GM18907 (cell line): ENCODE measurements around the gene KCTD20.
"Not testable (repeated sequence)": the region's sequence is repeated elsewhere in the genome, so short reads cannot be mapped to it uniquely, and the experiment has no call there.

ENCODE experiments used
- ATAC-seq: cut with Tn5 transposase; IDR thresholded peaks from one replicate; pipeline ENCODE4 v1.9.1; 2021; ENCODE audit warnings: mild to moderate bottlenecking, moderate library complexity; ENCODE audit not compliant: unreplicated experiment

The KCTD20 gene

GRCh38 chr6:36443471-36444428 lies 950 bp downstream of the KCTD20 start:
- no peak for ATAC-seq

DNA sequence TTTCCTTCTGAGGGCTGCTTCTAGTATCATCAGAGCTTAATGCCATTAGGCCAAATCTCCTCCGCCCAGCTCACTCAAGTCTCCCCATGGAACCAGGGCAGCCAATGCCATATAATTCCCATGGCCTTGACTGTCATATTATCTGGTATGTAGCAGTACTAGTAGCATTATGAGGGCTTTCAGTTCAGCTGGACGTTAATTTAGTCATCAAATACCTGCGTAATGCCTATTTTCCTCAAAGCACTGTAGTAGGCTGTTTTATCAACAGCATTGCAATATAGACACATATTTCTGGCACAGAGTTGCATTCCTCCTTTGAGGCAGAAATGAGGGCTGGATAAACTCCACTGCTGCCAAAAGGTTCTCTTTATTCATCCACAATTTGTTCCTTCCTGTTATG lies 1.7 kb downstream of the KCTD20 start:
- ATAC-seq: no peak

GRCh38 chr6:36445621-36446020 lies 2.8 kb downstream of the KCTD20 start:
- ATAC-seq: no peak

DNA sequence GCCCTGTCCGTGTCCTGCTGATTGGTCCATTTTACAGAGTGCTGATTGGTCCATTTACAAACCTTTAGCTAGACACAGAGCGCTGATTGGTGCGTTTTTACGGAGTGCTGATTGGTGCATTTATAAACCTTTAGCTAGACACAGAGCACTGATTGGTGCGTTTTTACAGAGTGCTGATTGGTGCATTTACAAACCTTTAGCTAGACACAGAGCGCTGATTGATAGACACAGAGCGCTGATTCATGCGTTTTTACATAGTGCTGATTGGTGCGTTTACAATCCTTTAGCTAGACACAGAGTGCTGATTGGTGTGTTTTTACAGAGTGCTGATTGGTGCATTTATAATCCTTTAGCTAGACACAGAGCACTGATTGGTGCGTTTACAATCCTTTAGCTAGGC lies 6.4 kb downstream of the KCTD20 start:
- ATAC-seq: not testable (repeated sequence)

DNA sequence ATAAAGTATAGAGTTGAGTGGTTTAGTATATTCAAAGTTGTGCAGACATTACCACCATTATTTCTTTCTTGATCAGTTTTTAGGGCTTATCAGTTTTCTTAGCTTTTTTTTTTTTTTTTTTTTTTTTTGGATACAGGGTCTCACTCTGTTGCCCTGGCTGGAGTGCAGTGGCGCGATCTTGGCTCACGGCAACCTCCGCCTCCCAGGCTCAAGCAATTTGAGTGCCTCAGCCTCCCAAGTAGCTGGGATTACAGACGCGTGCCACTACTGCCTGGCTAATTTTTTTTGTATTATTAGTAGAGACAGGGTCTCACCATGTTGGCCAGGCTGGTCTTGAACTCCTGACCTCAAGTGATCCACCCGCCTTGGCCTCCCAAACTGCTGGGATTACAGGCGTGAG lies 10.1 kb downstream of the KCTD20 start:
- not testable (repeated sequence) for ATAC-seq

GRCh38 chr6:36455486-36456027 lies 12.8 kb downstream of the KCTD20 start:
- ATAC-seq: no peak

- ATAC-seq: no peak
These were observed 16.7 kb downstream of the KCTD20 start for GRCh38 chr6:36459501-36459900.

- no peak for ATAC-seq
These were observed 18.1 kb downstream of the KCTD20 start for GRCh38 chr6:36460916-36461315.

DNA sequence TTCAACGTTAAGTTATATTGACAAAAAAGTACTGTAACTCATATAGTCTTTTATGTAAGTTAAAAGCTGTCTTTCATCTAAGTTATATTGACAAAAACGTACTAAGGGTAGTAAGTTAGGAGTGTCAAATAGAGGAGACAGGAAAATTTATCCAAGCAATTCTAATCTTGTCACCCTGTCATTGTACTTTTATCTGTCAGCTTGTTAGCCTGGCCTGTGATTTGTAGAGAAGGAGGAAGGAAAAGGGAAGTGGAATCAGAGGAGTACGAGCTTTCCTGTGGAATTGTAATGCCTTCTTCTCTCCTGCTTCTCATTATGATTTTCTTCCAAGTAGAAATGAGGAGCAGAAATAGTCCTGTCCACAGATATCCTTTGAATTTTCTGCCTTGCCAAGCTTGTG lies 18.8 kb downstream of the KCTD20 start:
- ATAC-seq: no peak

DNA sequence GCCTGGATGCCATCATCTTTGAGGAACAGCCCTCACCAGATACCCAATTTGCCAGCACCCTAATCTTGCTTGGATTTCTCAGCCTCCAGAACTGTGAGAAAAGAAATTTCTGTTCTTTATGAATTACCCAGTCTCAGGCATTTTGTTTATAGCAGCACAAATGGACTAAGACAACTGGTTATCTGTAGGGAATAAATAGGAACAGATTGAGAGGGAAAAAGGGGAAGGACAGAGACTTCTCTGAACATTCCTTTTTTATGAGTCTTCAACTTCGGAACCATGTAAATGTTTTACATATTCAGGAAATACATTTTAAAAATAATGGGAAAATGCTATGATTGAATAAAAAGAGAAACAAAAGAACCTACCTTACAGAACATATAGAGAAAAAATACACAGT lies 20.9 kb downstream of the KCTD20 start:
- no peak for ATAC-seq

DNA sequence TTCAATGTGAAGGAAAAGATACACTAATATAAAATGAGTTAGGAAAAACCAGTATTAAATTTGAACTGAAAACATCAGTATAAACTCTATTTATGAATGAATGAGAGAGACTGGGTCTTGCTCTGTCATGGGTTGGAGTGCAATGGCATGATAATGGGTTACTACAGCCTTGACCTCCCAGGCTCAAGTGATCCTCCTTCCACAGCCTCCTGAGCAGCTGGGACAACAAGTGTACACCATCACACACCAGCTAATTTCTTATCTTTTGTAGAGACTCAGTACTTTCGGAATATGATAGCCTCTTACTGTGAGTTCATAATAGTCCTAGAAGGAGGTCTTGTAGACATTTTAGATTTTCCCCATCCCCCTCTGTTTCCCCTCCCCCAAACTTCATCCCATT lies 21.4 kb downstream of the KCTD20 start:
- no peak for ATAC-seq

GRCh38 chr6:36467625-36468024 lies 24.8 kb downstream of the KCTD20 start:
- ATAC-seq: no peak

DNA sequence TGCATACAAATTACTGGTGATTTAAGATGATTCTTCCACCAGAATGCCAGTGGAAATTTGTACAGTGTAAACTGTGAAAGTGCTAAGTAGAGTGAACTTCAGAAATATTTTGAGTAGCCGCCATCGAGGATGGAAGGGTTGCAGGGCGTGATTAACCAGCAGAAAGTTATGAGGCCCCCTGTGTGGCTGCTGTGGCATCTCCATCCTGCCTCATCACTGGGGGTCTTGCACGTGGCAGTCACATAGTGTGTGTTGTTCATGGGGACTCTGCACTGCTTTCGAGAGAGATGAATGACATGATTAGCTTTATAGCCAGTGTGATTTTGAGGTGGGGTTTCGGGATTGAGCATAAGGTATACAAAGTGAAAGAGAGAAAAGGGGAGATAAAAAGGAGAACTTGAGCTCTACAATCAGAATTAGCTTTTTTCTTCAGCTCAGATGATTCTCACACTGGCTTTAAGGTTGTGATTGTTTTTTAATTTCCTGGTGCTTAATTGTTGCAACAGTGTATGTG lies 26.4 kb downstream of the KCTD20 start:
- ATAC-seq: no peak

GRCh38 chr6:36469946-36470345 lies 27.1 kb downstream of the KCTD20 start:
- ATAC-seq: no peak

GRCh38 chr6:36478051-36478526 lies 35.3 kb downstream of the KCTD20 start:
- ATAC-seq: no peak

- no peak for ATAC-seq
These were observed 36.5 kb downstream of the KCTD20 start for GRCh38 chr6:36479256-36479655.

DNA sequence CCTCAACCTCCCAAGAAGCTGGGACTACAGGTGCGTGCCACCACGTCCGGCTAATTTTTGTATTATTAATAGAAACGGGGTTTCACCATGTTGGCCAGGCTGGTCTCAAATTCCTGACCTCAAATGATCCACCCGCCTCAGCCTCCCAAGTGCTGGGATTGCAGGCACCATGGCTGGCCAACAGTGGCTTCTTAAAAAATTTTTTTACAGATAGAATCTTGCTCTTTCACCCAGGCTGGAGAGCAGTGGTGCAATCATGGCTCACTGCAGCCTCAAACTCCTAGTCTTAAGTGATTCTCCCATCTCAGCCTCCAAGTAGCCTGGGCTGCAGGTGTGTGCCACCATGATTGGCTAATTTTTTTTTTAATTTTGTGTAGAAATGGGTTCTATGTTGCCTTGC lies 40.5 kb downstream of the KCTD20 start:
- not testable (repeated sequence) for ATAC-seq

DNA sequence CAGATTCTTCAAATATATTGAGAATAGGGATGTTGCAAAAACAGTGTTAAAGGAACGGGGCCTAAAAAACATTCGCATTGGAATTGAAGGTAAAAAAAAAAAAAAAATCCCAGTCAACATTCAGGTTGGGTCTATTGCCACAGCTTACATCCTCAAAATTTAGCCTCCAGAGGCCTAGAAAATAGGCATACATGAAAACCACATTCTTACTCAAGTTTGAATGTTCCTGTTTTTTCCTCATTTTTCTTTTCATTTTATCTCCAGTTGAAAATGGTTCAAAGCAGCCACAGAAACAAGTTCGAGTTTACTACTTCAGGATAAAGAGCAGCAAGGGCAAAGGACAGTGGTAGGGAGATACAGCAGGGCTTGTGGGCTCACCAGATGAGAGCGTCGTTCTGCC lies 41.9 kb downstream of the KCTD20 start:
- no peak for ATAC-seq

- ATAC-seq: no peak
These were observed 44.9 kb downstream of the KCTD20 start for GRCh38 chr6:36487698-36488097.

- no peak for ATAC-seq
These were observed 45.4 kb downstream of the KCTD20 start for GRCh38 chr6:36488221-36488620.

- no peak for ATAC-seq
These were observed 46.6 kb downstream of the KCTD20 start for GRCh38 chr6:36489426-36489825.

GRCh38 chr6:36491378-36491965 lies 48.7 kb downstream of the KCTD20 start:
- ATAC-seq: no peak
